Glutamatergic neuron (in vitro differentiated cells): ENCODE measurements around the gene ESR2. TPM values are rescaled to one million over a fixed set of nuclear protein-coding genes. Genes with fewer than 3 reads are reported as not detected.

Source experiments
- DNase-seq: peaks from one replicate; pipeline ENCODE4 v3.0.0; 2022
- H3K27ac Mint-ChIP-seq: one replicate; pipeline ENCODE4 v1.8.0; 2020; ENCODE audit warnings: mild to moderate bottlenecking, mixed read lengths, inconsistent platforms; ENCODE audit not compliant: unreplicated experiment
- H3K27me3 Mint-ChIP-seq: one replicate; pipeline ENCODE4 v1.8.0; 2020; ENCODE audit warnings: mild to moderate bottlenecking, moderate library complexity, mixed read lengths, inconsistent platforms; ENCODE audit not compliant: unreplicated experiment
- H3K36me3 Mint-ChIP-seq: one replicate; pipeline ENCODE4 v1.8.0; 2020; ENCODE audit warnings: mild to moderate bottlenecking, mixed read lengths, inconsistent platforms; ENCODE audit not compliant: unreplicated experiment
- H3K4me1 Mint-ChIP-seq: one replicate; pipeline ENCODE4 v1.8.0; 2020; ENCODE audit warnings: mild to moderate bottlenecking, low read depth, mixed read lengths, inconsistent platforms; ENCODE audit not compliant: unreplicated experiment
- H3K4me3 Mint-ChIP-seq: one replicate; pipeline ENCODE4 v1.8.0; 2020; ENCODE audit warnings: mild to moderate bottlenecking, mixed read lengths, inconsistent platforms; ENCODE audit not compliant: unreplicated experiment
- H3K9me3 Mint-ChIP-seq: one replicate; pipeline ENCODE4 v1.8.0; 2020; ENCODE audit warnings: mild to moderate bottlenecking, moderate library complexity, mixed read lengths, inconsistent platforms; ENCODE audit not compliant: unreplicated experiment
- total RNA-seq: library from RNA; stranded (reverse); fragmentation: NEBNext Ultra II Directional; extraction: Animal tissue kit (Norgen Biotek cat#: 25700); gene quantifications from one replicate; pipeline ENCODE4 v1.2.1, GENCODE V29; 2021; ENCODE audit not compliant: unreplicated experiment
- TF ChIP-seq, protein P1 (sequence below): fragments of 200-600 bp; sonication (generic); IDR thresholded peaks from one replicate; pipeline ENCODE4 v1.5.0; 2021; ENCODE audit not compliant: partially characterized antibody, unreplicated experiment

Gene ESR2
- total RNA-seq, 1 donor from 2014 or later: 0.66 TPM

DNA sequence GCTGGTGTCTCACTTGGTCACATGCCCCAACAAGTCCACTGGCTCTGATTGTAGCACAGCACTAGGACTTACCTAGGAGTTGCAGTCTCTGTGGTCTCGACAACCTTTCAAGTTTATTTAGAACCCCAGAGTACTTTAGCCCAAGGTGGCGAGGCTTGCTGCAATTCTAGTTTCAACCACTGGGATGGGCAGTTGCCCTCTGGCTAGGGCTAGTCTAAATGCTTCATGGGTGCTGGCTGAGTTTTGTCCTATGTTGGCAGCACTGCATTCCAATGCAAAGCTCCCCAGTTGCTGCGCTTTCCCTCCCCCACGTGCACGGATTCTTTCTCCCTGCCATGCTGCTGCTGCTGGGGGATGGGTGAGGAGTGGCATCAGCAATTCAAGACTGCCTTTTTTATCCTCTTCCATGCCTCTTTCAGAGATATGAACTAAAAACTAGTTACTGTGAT is 233.5 kb downstream of the ESR2 start:
- no peak overlapping the region for H3K4me3 Mint-ChIP-seq
- no peaks in the 10 kb centered on the region for H3K9me3 Mint-ChIP-seq
- no peak overlapping the region for H3K27ac Mint-ChIP-seq
- H3K27me3 Mint-ChIP-seq: no peaks in the 10 kb centered on the region
- H3K4me1 Mint-ChIP-seq: no peaks in the 10 kb centered on the region
- H3K36me3 Mint-ChIP-seq: no peaks in the 10 kb centered on the region
- DNase-seq: peak; percentile 41
- TF ChIP-seq, protein P1, sequence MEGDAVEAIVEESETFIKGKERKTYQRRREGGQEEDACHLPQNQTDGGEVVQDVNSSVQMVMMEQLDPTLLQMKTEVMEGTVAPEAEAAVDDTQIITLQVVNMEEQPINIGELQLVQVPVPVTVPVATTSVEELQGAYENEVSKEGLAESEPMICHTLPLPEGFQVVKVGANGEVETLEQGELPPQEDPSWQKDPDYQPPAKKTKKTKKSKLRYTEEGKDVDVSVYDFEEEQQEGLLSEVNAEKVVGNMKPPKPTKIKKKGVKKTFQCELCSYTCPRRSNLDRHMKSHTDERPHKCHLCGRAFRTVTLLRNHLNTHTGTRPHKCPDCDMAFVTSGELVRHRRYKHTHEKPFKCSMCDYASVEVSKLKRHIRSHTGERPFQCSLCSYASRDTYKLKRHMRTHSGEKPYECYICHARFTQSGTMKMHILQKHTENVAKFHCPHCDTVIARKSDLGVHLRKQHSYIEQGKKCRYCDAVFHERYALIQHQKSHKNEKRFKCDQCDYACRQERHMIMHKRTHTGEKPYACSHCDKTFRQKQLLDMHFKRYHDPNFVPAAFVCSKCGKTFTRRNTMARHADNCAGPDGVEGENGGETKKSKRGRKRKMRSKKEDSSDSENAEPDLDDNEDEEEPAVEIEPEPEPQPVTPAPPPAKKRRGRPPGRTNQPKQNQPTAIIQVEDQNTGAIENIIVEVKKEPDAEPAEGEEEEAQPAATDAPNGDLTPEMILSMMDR: peak; percentile 64

GRCh38 chr14:64060199-64060545 is 234.0 kb downstream of the ESR2 start:
- H3K27ac Mint-ChIP-seq: no peak overlapping the region
- TF ChIP-seq, protein P1: no peak
- no peaks in the 10 kb centered on the region for H3K4me1 Mint-ChIP-seq
- H3K4me3 Mint-ChIP-seq: no peak overlapping the region
- no peaks in the 10 kb centered on the region for H3K9me3 Mint-ChIP-seq
- no peaks in the 10 kb centered on the region for H3K27me3 Mint-ChIP-seq
- no peaks in the 10 kb centered on the region for H3K36me3 Mint-ChIP-seq
- no peak for DNase-seq

- no peak for DNase-seq
- Mint-ChIP-seq H3K36me3 (no peaks in the 10 kb centered on the region), H3K27me3 (no peaks in the 10 kb centered on the region), H3K9me3 (no peaks in the 10 kb centered on the region), H3K4me3 (no peak overlapping the region), H3K27ac (no peak overlapping the region), H3K4me1 (no peaks in the 10 kb centered on the region)
- TF ChIP-seq, protein P1: no peak
Measured at GRCh38 chr14:64059454-64060198, 234.5 kb downstream of the ESR2 start.

DNA sequence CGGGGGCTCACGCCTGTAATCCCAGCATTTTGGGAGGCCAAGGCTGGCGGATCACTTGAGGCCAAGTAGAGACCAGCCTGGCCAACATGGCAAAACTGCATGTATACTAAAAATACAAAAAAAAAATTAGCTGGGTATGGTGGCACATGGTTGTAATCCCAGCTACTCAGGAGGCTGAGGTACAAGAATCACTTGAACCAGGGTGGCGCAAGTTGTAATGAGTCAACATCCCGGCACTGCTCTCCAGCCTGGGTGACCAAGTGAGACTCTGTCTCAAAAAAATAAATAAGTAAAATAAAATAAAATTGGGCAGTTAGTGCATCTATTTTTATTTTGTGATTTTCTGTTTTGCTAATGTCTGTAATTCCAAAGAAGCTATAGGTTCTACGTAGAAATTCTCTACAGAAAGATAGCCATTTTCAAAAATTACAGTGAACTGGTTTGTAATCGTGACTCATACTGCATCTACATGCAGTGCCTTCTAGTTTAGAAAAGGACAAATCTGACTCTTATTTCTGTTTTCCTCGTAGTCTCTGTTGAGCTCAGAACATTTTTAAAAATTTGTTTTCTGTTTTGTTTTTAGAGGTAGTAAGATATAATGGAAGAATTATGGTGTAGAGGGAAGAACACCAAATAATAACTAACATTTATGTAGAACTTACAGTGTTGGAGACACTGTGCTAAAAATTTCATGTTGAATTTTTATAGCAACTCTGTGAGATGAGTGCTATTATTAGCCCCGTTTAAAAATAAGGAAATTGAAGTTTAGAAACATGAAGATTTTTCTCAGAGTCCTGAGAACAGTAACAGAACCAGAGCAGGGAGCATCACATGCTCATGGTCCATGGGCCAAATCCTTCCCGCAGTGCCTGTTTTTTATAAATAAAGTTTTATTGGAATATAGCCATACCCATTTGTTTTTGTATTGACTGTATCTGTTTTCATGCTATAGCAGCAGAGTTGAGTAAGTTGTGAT is 240.2 kb downstream of the ESR2 start:
- DNase-seq: no peak
- Mint-ChIP-seq H3K4me1 (peaks cover 4% of the 10 kb centered on the region), H3K27me3 (no peaks in the 10 kb centered on the region), H3K27ac (no peak overlapping the region), H3K36me3 (no peaks in the 10 kb centered on the region), H3K9me3 (no peaks in the 10 kb centered on the region), H3K4me3 (no peak overlapping the region)
- TF ChIP-seq, protein P1: no peak
